ENCODE results near the gene COX20.
A peak's percentile ranks its signal among the peaks of the same experiment; 100 is the strongest.

The COX20 gene

GRCh38 chr1:244841273-244841927 is 5.9 kb downstream of the COX20 start:
- Histone ChIP-seq H3K9ac (ENCODE audit: insufficient read length) (no peak overlapping the region), H3K9me3 (ENCODE audit: low read depth, low read length) (no peaks in the 10 kb centered on the region), H3K36me3 (ENCODE audit: insufficient read depth, low read length) (peaks cover 75% of the 10 kb centered on the region), H3K4me3 (no peak overlapping the region), H3K27ac (peak overlapping the region; percentile 88)
- TF ChIP-seq FOXP2 (optimal IDR thresholded peaks at IDR 0.05; ENCODE audit: control extremely low read depth, extremely low read length, insufficient read depth) (no peak), POLR2AphosphoS5 (IDR thresholded peaks at IDR 0.05; ENCODE audit: borderline replicate concordance, low read depth, low read length) (no peak), EZH2 (IDR thresholded peaks at IDR 0.05) (no peak)
- DNase-seq (ENCODE audit: low read depth, low spot score) = no peak

- H3K4me3 ChIP-seq = no peak overlapping the region
- no peaks in the 10 kb centered on the region for H3K9me3 ChIP-seq (ENCODE audit: low read depth, low read length)
- DNase-seq (ENCODE audit: low read depth, low spot score) = no peak
- peaks cover 95% of the 10 kb centered on the region for H3K36me3 ChIP-seq (ENCODE audit: insufficient read depth, low read length)
- TF ChIP-seq POLR2AphosphoS5 (IDR thresholded peaks at IDR 0.05; ENCODE audit: borderline replicate concordance, low read depth, low read length) = no peak
- no peak for TF ChIP-seq FOXP2 (optimal IDR thresholded peaks at IDR 0.05; ENCODE audit: control extremely low read depth, extremely low read length, insufficient read depth)
- TF ChIP-seq EZH2 (IDR thresholded peaks at IDR 0.05) = no peak
- H3K9ac ChIP-seq (ENCODE audit: insufficient read length) = no peak overlapping the region
- peak overlapping the region; percentile 88 for H3K27ac ChIP-seq
Observed at GRCh38 chr1:244843148-244843978, 7.9 kb downstream of the COX20 start.

GRCh38 chr1:244844155-244845121 is 9.0 kb downstream of the COX20 start:
- TF ChIP-seq EZH2 (IDR thresholded peaks at IDR 0.05) = no peak
- TF ChIP-seq POLR2AphosphoS5 (IDR thresholded peaks at IDR 0.05; ENCODE audit: borderline replicate concordance, low read depth, low read length) = no peak
- no peak for TF ChIP-seq FOXP2 (optimal IDR thresholded peaks at IDR 0.05; ENCODE audit: control extremely low read depth, extremely low read length, insufficient read depth)

DNA sequence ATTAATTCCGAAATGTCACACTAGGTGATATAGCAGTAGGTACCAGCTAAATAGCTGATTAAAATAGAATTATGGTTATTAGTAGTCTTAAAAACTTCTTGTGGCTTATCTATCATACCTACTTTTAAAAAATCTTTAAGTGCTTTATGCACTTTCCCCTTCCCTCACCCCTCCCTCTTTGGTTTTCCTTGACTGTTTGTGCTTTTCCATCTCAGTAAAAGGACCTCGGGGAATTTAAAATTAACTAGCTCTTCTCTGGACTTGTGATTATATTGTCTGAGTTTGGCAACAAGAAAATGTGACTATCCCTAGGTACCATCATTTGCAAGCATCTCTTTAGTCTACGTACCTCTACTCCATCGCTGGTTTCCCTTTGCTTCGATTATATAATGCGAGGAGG is 11.2 kb downstream of the COX20 start:
- peaks cover 100% of the 10 kb centered on the region for H3K36me3 ChIP-seq (ENCODE audit: insufficient read depth, low read length)
- H3K4me3 ChIP-seq = no peak overlapping the region
- no peak overlapping the region for H3K9ac ChIP-seq (ENCODE audit: insufficient read length)
- TF ChIP-seq FOXP2 (optimal IDR thresholded peaks at IDR 0.05; ENCODE audit: control extremely low read depth, extremely low read length, insufficient read depth) (no peak), EZH2 (IDR thresholded peaks at IDR 0.05) (no peak), POLR2AphosphoS5 (IDR thresholded peaks at IDR 0.05; ENCODE audit: borderline replicate concordance, low read depth, low read length) (no peak)
- H3K9me3 ChIP-seq (ENCODE audit: low read depth, low read length) = no peaks in the 10 kb centered on the region
- no peak for DNase-seq (ENCODE audit: low read depth, low spot score)
- H3K27ac ChIP-seq = peak overlapping the region; percentile 39; the same call in 1 of the 2 replicates

More at GRCh38 chr1:244844155-244845121, 9.0 kb downstream of the COX20 start:
- H3K4me3 ChIP-seq = no peak overlapping the region
- DNase-seq (ENCODE audit: low read depth, low spot score) = no peak
- peak overlapping the region; percentile 88 for H3K27ac ChIP-seq
- no peaks in the 10 kb centered on the region for H3K9me3 ChIP-seq (ENCODE audit: low read depth, low read length)
- peaks cover 100% of the 10 kb centered on the region for H3K36me3 ChIP-seq (ENCODE audit: insufficient read depth, low read length)
- H3K9ac ChIP-seq (ENCODE audit: insufficient read length) = no peak overlapping the region

DNA sequence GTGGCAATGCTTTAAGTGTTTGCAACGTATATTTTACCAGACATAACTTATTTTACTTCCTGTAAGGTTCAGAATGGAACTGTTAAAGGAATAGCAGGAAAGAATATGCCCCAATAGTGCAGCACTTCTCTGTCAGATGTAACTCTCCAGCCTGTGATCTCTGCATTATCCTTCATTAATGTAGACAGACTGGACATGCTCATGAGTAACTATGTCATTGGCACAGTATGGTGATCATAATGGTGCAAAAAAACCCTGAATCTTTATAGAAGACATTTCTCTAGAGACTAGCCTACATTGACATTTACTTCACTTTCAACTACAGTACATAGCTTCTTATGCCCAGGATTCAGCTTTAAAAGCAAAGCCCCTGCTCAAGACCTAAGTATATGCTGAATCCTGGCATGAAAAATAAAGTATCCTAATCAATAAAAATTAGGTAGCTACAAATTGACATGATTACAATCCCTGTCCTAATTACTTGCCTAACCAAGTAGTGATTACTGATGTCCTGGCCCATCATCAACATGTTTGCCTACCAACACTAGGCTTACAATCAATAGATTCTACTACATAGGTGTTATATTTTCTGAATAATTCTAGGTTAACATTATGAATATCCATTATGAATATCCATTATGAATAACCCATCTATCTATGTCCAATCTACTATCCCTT is 13.9 kb downstream of the COX20 start:
- Histone ChIP-seq H3K9me3 (ENCODE audit: low read depth, low read length) (no peaks in the 10 kb centered on the region), H3K9ac (ENCODE audit: insufficient read length) (no peak overlapping the region), H3K36me3 (ENCODE audit: insufficient read depth, low read length) (peaks cover 100% of the 10 kb centered on the region), H3K4me3 (no peak overlapping the region), H3K27ac (peak overlapping the region; percentile 75)
- no peak for DNase-seq (ENCODE audit: low read depth, low spot score)
- no peak; the same call in 1 of the 2 replicates for TF ChIP-seq POLR2AphosphoS5 (IDR thresholded peaks at IDR 0.05; ENCODE audit: borderline replicate concordance, low read depth, low read length)
- TF ChIP-seq FOXP2 (optimal IDR thresholded peaks at IDR 0.05; ENCODE audit: control extremely low read depth, extremely low read length, insufficient read depth) = no peak
- no peak for TF ChIP-seq EZH2 (IDR thresholded peaks at IDR 0.05)

DNA sequence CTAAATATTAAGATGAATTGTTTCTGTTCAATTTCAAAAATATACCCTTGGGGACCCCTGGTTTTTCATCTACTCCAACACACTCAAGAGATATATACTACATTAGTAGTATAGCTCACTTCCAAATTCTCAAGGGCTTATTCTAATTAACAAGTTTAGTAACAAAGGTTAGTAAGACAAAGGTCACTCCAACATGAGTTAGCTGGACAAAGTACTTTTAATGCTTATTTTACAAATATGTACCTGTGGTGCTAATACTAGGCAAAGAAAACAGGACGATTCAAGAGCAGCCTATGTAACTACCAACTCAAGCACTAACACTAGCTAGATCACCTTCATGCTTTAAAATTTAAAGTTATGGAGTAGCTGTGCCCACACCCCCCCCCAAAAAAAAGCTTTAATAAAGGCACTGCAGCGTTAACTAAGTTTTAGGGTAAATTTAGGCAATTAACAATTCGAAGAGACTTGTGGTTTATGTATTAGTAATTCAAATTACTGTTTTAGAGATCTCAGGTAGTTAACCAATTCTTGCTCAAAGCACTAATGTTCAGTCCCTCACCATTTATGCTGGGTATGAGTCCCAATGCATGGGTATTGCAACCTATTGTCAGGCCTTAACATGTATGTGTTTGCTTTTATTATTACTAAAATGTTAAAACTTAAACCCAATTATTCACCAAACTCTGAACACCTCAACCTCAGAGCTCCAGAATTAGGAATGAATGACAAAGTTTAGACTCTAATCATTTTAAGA is 14.8 kb downstream of the COX20 start:
- TF ChIP-seq FOXP2 (optimal IDR thresholded peaks at IDR 0.05; ENCODE audit: control extremely low read depth, extremely low read length, insufficient read depth) (no peak), POLR2AphosphoS5 (IDR thresholded peaks at IDR 0.05; ENCODE audit: borderline replicate concordance, low read depth, low read length) (no peak), EZH2 (IDR thresholded peaks at IDR 0.05) (no peak)
- DNase-seq (ENCODE audit: low read depth, low spot score) = no peak
- no peak overlapping the region for H3K4me3 ChIP-seq
- H3K9ac ChIP-seq (ENCODE audit: insufficient read length) = no peak overlapping the region
- H3K9me3 ChIP-seq (ENCODE audit: low read depth, low read length) = no peaks in the 10 kb centered on the region
- no peak overlapping the region for H3K27ac ChIP-seq
- H3K36me3 ChIP-seq (ENCODE audit: insufficient read depth, low read length) = peaks cover 99% of the 10 kb centered on the region

DNA sequence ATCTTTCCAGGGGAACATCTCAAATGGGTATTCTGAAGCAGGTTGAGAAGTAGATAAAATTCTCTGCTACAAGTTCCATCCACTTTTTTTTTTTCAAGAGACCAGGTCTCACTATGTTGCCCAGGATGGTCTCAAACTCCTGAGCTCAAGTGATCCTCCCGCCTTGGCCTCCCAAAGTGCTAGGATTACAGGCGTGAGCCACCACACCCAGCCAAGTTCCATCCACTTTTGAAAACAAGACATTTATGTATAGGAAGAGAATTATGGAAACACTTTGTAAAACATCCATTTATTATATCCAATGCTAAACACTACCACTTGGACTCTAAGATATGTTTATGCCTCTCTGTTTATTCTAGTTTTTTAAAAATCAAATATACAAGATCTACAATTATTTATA is 15.4 kb downstream of the COX20 start:
- no peaks in the 10 kb centered on the region for H3K9me3 ChIP-seq (ENCODE audit: low read depth, low read length)
- DNase-seq (ENCODE audit: low read depth, low spot score) = no peak
- peaks cover 99% of the 10 kb centered on the region for H3K36me3 ChIP-seq (ENCODE audit: insufficient read depth, low read length)
- H3K27ac ChIP-seq = no peak overlapping the region
- TF ChIP-seq EZH2 (IDR thresholded peaks at IDR 0.05) (no peak), FOXP2 (optimal IDR thresholded peaks at IDR 0.05; ENCODE audit: control extremely low read depth, extremely low read length, insufficient read depth) (no peak), POLR2AphosphoS5 (IDR thresholded peaks at IDR 0.05; ENCODE audit: borderline replicate concordance, low read depth, low read length) (no peak)
- no peak overlapping the region for H3K9ac ChIP-seq (ENCODE audit: insufficient read length)
- no peak overlapping the region for H3K4me3 ChIP-seq
